RCC 7860 (cell line): ENCODE data around the gene TPPP2.

Experiments
- DNase-seq: peaks from one replicate; pipeline ENCODE4 v3.0.0-alpha.2; 2015; ENCODE audit warnings: low spot score
- FAIRE-seq: peaks from 2 replicates; lab custom pipeline; 2012; peaks lifted over from hg19 to GRCh38; lab: Jason Lieb, UNC

The TPPP2 gene

DNA sequence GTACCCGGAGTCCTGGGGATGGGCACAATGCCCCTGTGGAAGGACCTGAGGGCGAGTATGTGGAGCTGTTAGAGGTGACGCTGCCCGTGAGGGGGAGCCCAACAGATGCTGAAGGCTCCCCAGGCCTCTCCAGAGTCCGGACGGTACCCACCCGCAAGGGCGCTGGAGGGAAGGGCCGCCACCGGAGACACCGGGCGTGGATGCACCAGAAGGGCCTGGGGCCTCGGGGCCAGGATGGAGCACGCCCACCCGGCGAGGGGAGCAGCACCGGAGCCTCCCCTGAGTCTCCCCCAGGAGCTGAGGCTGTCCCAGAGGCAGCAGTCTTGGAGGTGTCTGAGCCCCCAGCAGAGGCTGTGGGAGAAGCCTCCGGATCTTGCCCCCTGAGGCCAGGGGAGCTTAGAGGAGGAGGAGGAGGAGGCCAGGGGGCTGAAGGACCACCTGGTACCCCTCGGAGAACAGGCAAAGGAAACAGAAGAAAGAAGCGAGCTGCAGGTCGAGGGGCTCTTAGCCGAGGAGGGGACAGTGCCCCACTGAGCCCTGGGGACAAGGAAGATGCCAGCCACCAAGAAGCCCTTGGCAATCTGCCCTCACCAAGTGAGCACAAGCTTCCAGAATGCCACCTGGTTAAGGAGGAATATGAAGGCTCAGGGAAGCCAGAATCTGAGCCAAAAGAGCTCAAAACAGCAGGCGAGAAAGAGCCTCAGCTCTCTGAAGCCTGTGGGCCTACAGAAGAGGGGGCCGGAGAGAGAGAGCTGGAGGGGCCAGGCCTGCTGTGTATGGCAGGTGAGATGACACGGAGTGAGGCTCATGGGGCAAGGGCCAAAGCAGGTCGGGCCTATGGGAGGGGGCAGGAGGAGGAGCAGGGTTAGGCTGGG lies 44.6 kb downstream of the TPPP2 start:
- FAIRE-seq (no peak), DNase-seq (no peak)

DNA sequence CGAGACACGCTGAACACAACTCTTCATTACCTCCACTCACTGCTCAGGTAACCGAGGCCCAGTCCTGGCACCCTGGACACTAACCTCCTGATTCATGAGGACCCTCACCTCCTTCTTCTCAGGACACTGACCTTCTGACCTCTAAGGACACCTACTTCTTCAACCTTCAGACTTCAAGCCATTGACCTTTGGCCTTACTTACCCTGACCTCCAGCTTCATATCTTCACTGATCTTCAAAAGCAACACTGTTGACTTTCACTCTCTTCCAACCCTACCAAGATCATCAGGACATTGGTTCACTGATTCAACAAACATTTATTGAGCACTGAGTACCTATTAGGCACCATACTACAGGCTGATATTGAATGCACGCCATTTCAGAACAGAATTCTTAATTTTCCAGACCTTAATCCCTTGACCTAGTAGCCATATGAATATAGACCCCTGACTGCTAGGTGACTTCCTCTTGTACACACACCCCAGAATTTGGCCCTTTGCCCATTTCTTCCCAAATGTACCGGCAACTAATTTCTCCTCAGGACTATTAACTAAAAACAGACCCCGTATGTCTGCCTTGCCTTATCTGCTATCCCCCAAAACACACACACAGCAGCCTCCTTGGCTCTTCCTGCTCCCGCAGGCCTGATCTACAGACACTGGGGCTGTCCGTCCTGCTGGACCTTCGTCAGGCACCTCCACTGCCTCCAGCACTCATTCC lies 45.9 kb downstream of the TPPP2 start:
- DNase-seq = no peak
- FAIRE-seq = no peak

DNA sequence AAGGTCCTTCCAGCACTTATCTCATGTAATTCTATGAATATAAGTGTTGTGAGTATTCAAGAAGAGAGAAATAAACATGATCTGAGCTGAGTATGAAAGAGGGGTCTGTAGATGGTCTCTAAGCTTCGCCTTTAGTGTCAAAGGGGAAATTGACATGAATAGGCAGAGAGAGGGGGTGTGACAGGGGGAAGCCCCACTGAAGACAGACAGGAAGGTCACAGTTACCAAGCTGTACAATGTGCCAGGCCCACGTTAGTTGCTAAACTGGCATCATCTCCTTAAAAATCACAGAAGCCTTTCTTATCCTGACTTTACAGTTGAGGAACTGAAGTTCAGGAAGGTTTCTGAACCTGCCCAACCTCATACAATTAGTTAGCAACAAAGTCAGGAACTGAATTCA lies 47.7 kb downstream of the TPPP2 start:
- no peak for DNase-seq
- no peak for FAIRE-seq

DNA sequence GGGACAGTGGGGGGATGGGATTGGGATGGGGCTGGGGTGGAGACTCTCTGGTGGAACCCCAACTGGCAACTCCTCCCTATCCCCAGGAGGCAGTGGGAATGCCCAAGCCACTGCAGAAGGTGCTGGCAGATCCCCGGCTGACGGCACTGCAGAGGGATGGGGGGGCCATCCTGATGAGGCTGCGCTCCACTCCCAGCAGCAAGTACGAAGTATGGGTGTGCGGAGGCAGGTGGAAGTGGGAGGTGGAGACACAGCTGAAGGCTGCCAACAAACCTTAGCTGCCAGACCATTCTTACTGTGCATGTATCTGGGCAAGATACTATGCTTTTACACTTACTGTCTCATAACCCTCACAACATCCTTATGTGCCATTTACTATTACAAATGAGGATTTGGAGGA lies 48.3 kb downstream of the TPPP2 start:
- DNase-seq (no peak), FAIRE-seq (no peak)

DNA sequence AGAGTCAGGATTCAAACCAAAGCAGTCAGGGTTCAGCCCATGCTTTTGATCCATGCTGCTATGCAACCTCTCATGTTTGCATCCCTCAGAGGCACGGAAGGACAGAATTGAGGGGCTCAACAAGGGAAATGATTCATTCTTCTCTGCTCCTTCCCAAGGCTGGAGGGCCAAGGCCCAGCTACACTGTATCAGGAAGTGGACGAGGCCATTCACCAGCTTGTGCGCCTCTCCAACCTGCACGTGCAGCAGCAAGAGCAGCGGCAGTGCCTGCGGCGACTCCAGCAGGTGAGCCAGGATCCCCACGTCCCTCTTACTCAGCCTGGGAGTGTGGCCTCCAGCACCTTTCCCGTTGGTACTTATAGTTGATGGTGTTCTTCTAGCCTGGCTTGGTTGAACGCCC lies 48.7 kb downstream of the TPPP2 start:
- FAIRE-seq = no peak

DNA sequence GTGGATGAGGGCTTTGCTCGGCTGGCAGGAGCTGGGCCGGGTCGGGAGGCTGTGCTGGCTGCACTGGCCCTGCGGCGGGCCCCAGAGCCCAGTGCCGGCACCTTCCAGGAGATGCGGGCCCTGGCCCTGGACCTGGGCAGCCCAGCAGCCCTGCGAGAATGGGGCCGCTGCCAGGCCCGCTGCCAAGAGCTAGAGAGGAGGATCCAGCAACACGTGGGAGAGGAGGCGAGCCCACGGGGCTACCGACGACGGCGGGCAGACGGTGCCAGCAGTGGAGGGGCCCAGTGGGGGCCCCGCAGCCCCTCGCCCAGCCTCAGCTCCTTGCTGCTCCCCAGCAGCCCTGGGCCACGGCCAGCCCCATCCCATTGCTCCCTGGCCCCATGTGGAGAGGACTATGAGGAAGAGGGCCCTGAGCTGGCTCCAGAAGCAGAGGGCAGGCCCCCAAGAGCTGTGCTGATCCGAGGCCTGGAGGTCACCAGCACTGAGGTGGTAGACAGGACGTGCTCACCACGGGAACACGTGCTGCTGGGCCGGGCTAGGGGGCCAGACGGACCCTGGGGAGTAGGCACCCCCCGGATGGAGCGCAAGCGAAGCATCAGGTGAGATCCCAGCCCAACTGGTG lies 51.6 kb downstream of the TPPP2 start:
- no peak for FAIRE-seq

More for the DNA sequence above, 48.7 kb downstream of the TPPP2 start:
- no peak for DNase-seq

More for the DNA sequence above, 51.6 kb downstream of the TPPP2 start:
- no peak for DNase-seq
